Glomerular endothelial cell (primary cell): ENCODE data around the gene ARID3B. TPM values are rescaled to one million over a fixed set of nuclear protein-coding genes. Genes with fewer than 3 reads are reported as not detected.

Experiments
- DNase-seq: peaks from one replicate; pipeline ENCODE4 v3.0.0-alpha.2; 2011; ENCODE audit warnings: low read depth, low spot score; ENCODE audit errors: extremely low read depth
- total RNA-seq: library from RNA; depleted of rRNA; stranded (reverse); fragments of >200 nt; gene quantifications from 2 replicates; pipeline ENCODE4 v1.2.3, GENCODE V29; 2015

ARID3B gene
- total RNA-seq, 1 donor from 2014 or later, result 7.6 TPM

- DNase-seq, result no peak
Measured at GRCh38 chr15:74603026-74603788, 62.2 kb downstream of the ARID3B start.

DNA sequence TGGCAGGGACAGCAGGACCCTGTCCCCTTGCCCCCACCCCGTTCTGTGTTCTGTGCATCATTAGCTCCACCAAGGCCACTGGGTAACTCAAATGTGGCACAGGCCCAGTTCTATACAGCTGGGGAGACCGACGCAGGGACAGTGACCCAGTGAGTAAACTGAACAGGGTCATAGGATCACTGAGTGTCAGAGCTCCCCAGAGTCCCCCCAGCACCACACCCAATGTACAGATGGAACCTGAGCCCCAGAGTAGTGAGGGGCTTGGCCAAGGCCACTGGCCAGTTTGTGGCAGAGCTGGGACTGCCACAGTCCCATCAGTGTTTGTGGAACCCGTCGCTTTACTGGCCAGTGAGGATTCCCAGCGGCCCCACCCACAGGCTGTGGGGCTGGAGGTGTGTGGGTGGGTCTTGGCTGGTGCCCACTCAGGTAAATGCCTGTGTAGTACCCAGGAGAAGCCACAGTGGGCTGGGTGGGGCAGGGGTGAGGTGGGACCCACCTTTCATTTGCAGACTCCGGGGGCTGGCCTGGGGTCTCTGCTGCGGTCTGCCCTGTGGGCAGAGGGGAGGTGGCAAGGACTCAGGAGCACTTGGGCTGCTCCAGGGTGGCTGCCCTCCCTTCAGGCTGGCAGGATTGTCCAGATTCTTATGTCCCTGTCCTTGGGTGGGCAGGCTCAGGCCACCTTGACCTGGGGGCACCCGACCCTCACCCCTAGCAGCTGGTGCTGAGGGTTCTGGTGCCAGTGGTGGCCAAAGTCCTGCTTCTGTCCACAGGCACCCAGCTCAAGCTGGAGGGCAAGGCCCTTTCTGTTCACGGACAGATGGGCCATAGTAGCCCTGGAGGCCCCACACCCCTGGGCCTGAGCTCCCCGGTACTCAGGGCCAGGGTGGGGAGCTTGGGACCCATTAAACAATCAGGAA is 63.0 kb downstream of the ARID3B start:
- DNase-seq, result no peak

DNA sequence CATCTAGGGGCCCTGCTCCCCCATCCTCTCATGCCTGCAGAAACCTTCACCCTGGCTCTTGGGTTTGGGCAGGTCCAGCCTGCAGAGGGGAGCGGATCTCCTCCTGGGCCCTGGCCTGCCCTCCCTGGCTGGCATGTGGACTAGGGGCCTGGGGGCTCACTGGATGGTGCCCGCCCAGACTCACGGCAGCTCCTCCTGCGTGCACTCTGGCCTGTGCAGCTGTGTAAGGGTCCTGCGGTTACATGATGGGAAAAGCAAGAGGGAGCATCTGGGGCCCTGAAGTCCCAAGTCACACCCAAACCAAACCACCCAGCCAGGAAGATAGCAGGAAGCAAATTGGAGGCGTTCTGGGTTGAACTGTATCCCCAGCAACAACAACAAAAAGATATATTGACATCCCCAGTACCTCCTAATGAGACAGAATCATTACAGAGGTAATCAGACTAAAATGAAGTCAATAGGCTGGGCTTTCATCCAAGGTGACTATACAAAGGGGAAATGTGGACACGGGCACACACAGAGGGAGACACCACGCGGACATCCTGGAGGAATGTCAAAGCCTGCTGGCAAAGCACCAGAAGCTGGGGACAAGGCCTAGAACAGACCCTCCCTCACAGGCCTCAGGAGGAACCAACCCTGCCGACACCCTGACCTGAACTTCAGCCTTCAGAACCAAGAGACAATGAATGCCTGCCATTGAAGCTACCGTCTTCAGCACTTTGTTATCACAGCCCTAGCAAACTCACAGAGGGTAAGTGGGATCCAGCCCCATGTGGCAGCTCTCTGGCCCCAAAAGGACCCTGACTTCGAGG is 64.2 kb downstream of the ARID3B start:
- DNase-seq, result no peak

- no peak for DNase-seq
Measured at GRCh38 chr15:74605795-74606150, 64.8 kb downstream of the ARID3B start.

- DNase-seq, result no peak
Measured at GRCh38 chr15:74608786-74609185, 67.8 kb downstream of the ARID3B start.

DNA sequence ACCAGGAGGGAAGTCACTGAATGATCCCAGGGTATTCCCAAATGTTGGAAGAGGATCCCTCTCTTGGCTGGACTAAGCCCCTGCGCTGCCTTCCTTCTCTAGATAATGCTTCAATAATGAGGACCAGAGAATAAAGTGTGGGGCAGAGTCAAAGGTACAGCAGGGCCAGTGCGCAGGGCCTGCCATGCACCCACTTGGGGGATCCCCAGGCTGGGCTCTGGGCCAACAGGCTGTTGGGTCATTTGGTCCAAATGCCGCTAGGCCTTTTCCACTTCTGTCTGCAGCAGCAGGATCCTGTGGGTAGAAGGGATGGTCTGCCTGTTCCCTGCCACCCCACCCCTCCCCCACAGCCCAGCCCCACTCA is 68.9 kb downstream of the ARID3B start:
- DNase-seq, result no peak

DNA sequence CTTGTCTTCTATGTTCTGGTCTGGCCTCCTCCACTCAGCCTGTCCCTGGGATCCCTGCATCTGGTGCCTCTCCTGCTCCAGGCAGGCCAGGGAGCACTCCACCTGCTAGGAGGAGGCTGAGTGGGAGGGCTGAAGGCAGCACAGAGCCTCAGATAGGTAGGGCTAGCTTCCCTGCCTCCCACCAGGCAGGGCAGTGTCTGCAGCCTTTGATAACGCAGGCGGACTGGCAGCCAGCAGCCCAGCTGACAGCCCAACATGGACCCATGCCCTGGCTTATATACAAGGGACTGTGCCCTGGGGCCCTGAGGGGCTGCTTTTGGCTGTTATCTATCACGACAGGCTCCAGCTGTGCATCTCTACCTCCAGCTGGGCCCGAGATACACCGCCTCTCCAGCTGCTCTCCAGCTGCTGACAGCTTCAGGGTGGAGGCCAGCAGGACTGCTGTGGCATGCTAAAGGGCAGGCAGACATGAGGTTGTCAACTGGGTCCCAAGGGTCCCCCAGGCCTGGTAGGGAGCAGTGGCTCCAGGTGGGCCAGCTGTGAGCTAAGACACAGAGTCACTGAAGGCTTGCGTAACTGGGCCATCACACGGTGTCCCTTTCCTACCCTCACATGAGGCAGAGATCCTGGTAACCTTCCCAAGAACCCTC is 69.4 kb downstream of the ARID3B start:
- no peak for DNase-seq

DNA sequence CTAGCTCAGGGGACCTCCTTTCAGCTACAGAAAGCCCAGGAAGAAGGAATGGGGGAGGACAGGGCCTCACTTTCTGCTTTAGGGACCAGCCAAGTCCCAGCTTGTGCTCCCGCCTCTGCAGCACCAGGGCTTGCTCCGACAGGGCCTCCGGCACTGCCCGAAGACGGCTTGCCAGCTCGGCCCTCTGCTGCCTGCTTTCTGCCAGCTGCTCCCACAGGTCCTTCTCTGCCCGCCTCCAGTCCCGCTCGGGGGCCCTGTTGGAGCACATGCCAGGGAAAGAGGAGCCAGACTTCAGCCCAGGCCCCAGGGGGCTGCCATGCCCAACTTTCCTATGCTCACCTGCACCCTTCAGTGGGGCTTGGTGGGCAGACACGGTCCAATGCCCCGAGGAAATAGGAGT is 70.3 kb downstream of the ARID3B start:
- no peak for DNase-seq

- no peak for DNase-seq
Measured at GRCh38 chr15:74611834-74612233, 70.8 kb downstream of the ARID3B start.

GRCh38 chr15:74612677-74613076 is 71.7 kb downstream of the ARID3B start:
- DNase-seq, result no peak

DNA sequence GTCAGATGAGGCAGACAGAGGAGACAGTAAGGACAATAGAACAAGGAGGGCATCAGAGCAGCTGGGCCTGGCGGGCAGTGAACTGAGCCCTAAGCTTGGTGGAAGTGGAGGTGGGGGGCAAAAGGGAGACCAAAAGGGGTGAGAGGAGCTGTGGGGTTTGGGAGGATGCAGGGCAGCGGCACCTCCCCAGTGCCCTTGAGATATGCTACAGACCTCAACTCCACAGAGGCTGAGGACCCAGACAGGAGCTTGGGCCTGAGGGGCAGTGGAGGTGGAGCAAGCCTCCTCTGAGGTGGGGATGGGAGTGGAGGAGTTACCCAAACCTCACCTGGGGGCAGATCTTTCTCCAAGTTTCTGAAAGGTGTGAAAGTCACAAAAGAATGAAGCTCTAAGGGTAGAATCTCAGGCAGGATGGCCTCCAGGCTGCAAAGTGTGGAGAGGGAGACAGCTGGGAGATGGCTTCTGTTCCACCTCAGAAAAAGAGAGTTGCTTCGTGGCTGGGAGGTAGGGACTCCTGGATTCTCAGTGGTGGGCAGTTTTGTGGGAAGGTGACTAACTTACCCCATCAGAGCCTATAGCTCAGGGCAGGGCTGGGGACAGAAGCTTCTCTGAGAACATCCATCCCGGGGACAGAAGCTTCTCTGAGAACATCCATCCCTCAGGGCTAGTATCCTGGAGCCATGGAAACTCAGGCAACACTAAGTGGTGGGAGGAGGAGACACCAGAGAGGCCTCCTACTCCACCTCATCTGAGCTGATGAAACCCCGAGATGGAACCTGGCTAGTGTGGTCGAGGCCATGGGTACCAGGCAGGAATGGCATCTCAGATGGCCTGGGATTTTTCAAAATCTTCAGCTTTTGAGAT is 72.3 kb downstream of the ARID3B start:
- DNase-seq, result no peak

- no peak for DNase-seq
Measured at GRCh38 chr15:74613953-74614743, 73.1 kb downstream of the ARID3B start.

- no peak for DNase-seq
Measured at GRCh38 chr15:74614744-74615507, 73.9 kb downstream of the ARID3B start.

DNA sequence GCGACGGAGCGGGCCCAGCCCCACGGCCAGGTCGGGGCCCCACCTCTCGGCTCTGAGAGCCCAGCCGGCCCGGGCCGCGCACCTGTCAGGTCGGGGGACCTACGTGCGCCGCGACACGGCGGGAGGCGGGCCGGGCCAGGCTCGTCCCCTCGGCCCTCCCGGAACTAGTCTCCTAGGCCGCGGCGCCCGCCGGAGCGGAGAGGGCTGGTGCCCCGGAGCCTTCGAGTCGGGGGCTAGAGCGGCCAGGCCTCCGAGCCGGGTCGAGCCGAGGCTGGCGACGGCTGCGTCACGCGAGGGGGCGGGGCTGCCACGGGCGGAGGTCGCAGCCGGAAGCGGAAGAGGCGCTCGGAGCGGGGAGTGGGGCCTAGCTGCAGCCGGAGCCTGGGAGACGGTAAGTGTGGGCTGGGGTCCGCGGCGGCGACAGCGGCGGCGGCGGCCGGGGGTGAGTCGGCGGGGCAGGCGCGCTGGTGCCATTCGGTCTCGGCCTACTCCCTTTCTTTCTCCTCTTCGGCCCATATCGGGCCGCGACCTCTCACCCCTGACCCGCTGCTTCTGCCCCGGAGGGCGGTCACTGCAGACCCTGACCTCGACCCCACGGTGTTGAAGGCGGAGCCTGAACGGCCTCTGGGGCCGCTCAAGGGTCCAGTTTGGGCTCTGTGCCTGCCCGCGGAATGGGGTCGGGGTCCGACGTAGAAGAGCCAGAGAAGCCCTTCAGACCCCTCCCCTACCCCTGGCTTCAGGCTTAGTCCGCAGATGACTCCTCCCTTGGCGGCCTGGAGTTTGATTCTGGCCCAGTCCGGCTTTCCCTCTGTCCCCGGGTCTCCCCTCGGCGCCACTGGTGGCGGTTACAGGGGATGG is 74.7 kb downstream of the ARID3B start, which contains the start of gene CLK3:
TSS of gene CLK3 (plus strand) at position 329 of the 858 bp plus-strand sequence. CDS start 3,361 bp downstream, outside the sequence.
- DNase-seq, result no peak

DNA sequence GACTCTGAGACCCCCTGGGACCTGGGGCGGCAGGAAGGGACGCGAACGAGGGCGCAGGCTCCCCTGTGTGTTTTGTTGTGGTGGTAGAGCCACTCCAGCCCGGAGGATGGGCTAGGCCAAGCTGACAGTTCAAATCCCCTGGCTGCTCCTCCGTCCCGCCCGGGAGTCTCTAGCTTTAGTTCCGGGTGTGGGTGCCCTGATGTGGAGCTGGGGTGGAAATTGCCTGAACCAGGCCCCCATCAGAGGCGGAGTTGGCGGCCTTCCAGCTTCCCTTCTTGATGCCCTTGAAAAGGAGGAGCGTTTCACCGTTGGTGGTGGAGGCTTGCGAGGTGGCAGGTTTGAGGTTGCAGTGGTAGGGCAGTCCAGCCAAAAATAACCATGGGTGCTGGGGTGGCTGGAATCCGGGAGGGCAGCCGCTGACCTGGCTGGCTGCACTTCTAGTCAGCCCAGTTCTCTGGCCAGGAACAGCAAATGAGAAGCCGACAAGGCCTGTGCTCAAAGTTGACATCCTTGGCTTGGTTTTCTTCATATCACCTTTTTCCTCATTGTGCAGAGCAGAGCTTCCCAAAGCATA is 75.4 kb downstream of the ARID3B start:
- no peak for DNase-seq

GRCh38 chr15:74616996-74617395 is 76.0 kb downstream of the ARID3B start:
- no peak for DNase-seq
